HG03064 (cell line): Measurements from ENCODE around the gene IL18.
"Not testable (repeated sequence)": the region's sequence is repeated elsewhere in the genome, so short reads cannot be mapped to it uniquely, and the experiment has no call there.

Source experiments
- ATAC-seq: cut with Tn5 transposase; IDR thresholded peaks from one replicate; pipeline ENCODE4 v1.9.1; 2021; ENCODE audit warnings: low read depth; ENCODE audit not compliant: unreplicated experiment

Gene IL18

DNA sequence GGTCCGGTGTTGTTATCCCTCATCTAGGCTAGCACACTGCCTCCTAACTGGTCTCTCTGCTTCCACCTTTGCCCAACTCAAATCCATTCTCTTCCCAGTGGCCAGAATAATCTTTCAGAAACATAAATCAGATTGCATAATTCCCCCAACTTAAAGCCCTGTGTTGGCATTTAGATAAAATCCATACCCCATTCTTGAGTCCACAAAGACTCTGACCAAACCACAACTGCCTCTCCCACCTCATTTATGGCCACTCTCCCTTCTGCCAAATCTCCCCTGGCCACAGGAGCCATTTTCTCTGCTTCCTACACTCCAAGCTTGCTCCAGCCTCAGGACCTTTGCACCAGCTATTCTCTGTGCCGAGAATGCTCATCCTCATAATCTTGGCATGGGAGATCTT, 36.8 kb downstream of the IL18 start:
- ATAC-seq: no peak

DNA sequence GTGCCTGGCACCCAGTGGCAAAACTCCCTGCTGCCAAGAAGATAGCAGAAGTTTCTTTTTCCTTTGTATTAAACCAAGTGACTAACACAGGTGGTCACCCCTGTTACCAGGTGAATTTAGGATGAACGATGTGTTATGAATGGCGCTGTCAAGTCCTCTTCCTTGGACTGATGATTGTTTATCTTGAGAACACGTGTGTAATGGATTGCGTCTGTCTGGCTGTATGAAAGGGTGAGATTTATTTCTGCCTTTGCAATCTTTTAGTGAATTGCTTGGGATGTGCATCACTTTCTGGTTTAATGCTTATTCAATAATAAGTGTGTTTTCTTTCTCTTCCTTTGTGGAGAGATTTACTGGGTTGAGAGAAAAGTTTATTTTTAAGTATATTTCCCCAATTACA, 40.8 kb downstream of the IL18 start:
- no peak for ATAC-seq

DNA sequence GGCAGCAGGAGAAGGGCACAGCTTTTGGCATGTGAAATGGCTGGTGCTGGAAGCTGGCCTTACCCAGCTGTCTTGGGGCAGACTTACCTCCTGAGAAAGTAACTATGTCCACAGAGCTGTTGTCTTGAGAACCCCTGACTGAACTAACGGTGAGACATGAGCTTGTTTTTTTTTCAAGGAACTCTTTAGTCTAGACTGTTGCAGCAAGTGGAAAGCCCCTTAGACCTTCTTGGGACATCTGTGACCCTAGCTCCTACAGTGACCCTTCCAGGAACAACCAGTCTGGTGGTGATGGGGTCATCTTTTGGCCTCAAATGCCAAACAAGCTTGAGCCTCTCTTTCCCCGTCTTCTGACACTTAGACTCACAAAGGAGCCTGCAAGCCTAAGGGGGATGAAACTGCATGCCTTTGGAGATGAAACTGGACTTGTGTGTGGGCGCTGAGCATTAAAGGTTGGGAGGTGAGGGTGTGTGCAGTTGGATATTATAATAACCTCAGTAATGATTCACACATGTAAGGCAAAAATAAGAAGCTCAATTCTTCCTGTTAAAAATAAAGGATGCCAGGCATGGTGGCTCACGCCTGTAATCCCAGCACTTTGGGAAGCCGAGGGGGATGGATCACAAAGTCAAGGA, 41.8 kb downstream of the IL18 start:
- no peak for ATAC-seq

DNA sequence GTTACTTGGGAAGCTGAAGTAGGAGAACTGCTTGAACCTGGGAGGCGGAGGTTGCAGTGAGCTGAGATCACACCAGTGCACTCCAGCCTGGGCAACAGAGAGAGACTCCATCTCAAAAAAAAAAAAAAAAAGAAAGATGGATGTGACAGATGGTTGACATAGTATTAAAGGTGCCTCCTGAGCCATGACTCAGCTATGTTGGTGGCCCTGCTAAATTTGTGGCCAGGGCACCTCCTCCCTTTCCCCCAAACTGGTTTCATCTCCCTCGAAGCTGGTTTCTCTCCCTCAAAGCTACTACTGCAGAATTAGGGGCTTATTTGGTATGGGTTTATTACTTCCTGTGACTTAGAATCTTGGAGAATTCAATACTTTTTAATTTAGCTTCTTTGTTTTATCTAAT, 45.7 kb downstream of the IL18 start:
- no peak for ATAC-seq

DNA sequence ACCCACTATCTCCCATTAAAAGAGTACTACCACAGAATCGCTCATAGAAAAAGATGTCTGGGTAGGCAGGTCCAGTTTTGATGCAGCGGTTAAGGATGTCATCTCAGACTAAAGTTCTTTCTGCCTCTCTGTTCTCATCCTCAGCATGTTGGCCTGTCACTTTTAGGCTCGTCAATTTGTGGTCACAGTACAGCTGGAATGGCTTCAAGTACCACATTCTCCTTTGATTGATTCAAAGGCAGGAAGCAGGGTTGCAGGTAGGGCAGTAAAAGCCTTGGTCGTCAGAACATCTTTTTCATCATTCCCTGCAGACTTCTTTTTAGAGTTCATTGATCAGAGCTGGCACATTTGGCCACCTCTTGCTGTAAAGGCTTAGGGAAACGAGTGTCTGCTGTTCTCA, 48.5 kb downstream of the IL18 start:
- ATAC-seq: no peak

DNA sequence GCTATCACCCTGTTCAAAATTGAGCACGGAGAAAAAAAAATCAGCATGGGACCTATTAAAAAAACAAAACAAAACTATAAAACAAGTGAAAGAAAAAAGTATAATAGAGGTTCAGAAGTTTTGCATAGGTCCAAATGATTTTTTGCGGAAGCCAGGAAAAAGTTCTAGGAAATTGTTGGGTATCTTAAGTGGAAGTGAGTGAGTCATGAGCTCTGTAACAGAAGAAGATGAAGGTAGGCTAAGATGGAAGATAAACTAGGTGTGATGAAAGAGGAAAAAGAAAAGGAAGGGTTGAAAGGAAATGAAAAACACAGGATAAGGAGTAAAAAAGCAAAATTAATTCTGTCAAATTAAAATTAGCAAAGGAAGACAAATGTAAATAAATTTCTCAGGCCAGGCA, 49.4 kb downstream of the IL18 start:
- no peak for ATAC-seq

DNA sequence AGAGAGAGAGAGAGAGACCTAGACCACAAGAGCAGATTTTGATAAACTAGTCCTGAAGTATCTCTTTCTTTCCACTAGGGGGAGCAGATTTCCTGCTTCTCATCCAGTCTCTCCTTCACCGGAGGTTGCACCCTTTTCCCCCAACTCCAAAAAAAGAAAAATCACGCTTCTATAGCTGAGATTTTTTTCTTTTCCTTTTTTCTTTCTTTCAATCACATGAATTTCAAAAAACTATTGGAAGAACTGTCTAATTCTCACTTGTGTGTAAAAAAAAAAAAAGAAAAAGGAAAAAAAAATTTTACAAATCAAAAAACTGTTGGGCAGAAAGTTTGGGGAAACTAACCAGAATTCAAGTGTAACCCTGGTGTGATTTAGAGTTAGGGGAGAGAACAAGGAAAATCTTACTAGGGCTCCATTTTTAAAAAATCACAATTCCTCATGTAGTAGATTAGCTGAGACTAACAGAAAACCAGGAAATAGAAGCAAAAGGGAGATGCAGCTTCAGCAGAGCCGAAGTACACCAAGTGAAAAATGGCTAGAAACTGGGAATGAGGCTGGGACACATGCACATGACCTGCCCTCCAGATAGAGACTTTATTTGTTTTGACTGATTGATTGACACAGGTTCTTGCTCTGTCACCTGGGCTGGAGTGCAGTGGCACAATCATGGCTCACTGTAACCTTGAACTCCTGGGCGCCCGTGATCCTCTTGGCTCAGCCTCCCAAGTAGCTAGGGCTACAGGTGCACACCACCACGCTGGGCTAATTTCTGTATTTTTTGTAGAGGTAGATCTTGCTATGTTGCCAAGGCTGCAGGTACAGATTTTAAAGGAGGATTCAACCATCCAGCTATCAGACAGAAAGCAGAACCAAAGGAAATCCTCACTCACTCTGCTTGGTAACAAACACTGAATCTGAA, 50.1 kb downstream of the IL18 start:
- ATAC-seq: no peak

DNA sequence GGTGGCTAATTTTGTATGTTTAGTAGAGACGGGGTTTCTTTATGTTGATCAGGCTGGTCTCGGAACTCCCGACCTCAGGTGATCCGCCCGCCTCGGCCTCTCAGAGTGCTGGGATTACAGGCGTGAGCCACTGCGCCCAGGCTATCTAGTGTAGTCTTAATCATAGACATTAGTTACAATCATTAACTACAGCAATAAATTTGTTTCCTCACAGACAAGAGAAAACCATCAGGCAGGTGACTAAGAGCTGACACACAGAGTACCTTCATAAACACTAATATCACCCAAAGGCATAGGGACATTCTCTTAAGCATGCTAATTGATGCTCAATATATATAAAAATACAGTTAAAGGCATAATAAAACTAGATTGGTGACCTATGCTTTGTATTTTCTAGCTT, 57.8 kb downstream of the IL18 start:
- ATAC-seq: no peak

DNA sequence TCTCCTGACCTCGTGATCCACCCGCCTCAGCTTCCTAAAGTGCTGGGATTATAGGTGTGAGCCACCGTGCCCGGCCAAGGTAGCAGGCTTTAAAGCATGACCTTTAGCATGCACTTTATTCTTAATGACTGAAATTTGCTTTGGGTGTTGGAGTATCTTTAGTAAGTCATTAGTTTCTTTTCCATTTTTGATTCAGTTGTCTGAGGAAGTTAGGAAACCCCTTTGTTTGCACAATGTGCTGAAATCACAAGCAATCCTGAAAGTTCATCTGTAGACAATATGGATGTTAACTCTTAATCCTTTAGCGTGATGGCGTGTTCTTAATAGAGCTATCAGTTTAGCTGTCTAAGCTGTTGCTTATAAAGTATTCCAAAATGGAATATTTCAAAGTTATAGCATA, 60.4 kb downstream of the IL18 start:
- no peak for ATAC-seq

DNA sequence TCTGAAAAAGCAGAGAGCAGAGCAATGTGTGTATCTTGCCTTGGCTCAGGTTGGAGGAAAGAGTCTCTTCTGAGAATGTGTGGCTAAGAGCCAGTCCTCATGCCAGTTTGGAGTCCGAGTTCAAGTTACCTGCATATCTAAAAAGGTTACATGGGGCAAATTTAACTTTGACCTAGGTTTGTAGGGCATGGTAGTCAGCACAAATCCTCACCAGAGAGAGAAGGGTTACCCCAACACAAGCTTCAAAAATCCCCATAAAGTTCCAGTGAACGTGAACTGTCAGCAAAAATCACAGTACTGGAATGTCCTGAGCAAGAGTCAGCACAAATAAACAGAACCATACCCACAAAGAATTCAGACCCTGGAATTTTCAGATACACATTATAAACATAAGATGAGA, 63.4 kb downstream of the IL18 start:
- ATAC-seq: no peak

DNA sequence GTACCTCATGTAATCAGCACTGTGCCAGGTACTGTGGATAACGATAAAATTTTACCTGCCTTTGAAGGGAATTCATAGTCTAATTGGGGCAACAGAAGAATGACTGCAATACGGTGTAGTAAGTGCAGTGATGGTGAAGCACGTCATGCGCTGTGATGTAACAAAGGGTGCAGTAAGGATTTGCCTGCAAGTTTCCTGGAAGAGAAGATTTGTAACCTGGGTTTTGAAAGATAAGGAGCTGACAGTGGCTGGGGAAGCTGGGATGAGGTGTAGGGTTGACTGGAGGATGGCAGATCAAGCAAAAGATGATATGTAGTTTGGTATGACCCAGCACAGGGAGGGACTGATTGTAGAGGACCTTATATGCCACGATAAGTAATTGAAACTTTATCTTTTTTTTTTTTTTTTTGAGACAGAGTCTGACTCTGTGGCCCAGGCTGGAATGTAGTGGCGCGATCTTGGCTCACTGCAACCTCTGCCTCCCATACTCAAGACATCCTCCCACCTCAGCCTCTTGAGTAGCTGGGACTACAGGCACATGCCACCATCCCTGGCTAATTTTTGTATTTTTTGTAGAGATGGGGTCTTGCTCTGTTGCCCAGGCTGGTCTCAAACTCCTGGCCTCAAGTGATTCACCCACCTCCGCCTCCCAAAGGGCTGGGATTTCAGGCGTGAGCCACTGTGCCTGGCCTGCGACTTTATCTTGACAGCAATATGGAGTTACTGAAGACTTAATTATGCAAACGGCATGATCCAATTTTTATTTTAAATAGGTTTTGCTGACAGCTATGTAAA, 66.0 kb downstream of the IL18 start:
- ATAC-seq: no peak

DNA sequence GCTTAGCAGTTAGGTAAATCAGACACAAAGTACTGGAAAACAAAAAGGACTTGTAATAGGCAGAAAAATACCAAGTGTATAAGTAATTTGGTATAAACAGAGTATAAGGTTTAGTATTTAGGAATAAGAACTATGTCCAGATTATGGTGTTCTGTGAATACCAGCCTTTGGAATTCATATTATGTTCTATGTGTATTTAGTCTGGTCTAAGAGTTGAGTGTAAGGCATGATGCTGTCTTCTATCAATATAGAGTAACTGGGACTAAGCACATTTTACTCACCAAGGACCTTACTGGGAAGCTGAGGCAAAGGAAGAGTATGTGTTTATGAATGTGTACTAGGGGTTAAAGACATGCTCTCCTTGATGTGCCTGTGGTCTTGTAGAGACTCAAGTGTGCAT, 67.7 kb downstream of the IL18 start:
- ATAC-seq: no peak

DNA sequence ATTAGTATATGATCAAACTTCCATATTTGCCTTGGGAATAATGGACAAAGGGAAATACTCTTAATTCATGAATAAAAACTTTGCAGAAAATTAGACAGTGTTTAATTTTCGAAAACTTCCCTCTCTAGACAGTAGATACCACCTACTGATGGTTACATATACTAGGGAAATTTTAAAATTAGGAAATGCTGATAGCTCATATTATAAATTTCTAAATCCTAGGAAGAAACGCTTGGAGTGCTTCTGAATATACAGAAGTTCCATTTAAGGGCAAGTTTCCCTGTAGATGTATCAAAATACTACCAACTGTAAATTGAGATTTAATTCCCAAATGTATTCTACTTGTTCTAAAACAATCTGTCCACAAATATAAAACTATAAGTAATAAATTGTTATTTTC, 68.6 kb downstream of the IL18 start:
- ATAC-seq: not testable (repeated sequence)
